ENCODE data around the gene SMARCC1.

The SMARCC1 gene

GRCh38 chr3:47554335-47554734 lies 227.4 kb downstream of the SMARCC1 start:
- Histone ChIP-seq H3K4me2 (ENCODE audit: low read length) (no peak overlapping the region), H3K79me2 (no peaks in the 10 kb centered on the region), H3K27me3 (ENCODE audit: control insufficient read depth, insufficient read depth, low read length) (no peaks in the 10 kb centered on the region), H3K4me1 (no peaks in the 10 kb centered on the region), H3K9ac (no peak overlapping the region), H2AFZ (no peak overlapping the region), H3K27ac (no peak overlapping the region), H3K36me3 (ENCODE audit: control insufficient read depth, insufficient read depth, low read length) (no peaks in the 10 kb centered on the region), H3K4me3 (ENCODE audit: low read depth, low read length) (no peak overlapping the region), H3K9me3 (ENCODE audit: control insufficient read depth, low read length) (no peaks in the 10 kb centered on the region)
- TF ChIP-seq, protein P1, sequence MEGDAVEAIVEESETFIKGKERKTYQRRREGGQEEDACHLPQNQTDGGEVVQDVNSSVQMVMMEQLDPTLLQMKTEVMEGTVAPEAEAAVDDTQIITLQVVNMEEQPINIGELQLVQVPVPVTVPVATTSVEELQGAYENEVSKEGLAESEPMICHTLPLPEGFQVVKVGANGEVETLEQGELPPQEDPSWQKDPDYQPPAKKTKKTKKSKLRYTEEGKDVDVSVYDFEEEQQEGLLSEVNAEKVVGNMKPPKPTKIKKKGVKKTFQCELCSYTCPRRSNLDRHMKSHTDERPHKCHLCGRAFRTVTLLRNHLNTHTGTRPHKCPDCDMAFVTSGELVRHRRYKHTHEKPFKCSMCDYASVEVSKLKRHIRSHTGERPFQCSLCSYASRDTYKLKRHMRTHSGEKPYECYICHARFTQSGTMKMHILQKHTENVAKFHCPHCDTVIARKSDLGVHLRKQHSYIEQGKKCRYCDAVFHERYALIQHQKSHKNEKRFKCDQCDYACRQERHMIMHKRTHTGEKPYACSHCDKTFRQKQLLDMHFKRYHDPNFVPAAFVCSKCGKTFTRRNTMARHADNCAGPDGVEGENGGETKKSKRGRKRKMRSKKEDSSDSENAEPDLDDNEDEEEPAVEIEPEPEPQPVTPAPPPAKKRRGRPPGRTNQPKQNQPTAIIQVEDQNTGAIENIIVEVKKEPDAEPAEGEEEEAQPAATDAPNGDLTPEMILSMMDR (IDR thresholded peaks at IDR 0.05): no peak

DNA sequence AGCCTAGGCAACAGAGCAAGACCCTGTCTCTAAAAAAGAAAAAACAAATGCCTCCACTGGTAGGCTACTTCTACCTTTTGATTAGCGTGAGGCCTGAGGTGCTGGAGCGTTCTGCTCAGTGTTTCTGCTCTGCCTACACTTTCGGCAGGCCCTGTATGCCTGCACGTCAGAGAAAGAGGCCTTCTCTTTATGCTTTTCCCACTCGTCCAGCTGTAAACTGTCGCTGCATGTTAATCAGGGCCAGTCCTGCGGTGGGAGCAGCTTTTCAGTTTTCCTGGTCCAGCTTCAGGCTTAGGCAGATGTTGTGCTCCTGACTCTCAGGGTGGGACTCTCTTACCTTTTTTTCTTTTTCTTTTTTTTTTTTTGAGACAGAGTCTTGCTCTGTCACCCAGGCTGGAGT lies 228.3 kb downstream of the SMARCC1 start:
- Histone ChIP-seq H3K9me3 (ENCODE audit: control insufficient read depth, low read length) (no peaks in the 10 kb centered on the region), H3K79me2 (no peaks in the 10 kb centered on the region), H3K4me1 (no peaks in the 10 kb centered on the region), H2AFZ (no peak overlapping the region), H3K4me3 (ENCODE audit: low read depth, low read length) (no peak overlapping the region), H3K9ac (no peak overlapping the region), H3K27me3 (ENCODE audit: control insufficient read depth, insufficient read depth, low read length) (no peaks in the 10 kb centered on the region), H3K36me3 (ENCODE audit: control insufficient read depth, insufficient read depth, low read length) (no peaks in the 10 kb centered on the region), H3K4me2 (ENCODE audit: low read length) (no peak overlapping the region), H3K27ac (no peak overlapping the region)
- TF ChIP-seq, protein P1 (IDR thresholded peaks at IDR 0.05): no peak

DNA sequence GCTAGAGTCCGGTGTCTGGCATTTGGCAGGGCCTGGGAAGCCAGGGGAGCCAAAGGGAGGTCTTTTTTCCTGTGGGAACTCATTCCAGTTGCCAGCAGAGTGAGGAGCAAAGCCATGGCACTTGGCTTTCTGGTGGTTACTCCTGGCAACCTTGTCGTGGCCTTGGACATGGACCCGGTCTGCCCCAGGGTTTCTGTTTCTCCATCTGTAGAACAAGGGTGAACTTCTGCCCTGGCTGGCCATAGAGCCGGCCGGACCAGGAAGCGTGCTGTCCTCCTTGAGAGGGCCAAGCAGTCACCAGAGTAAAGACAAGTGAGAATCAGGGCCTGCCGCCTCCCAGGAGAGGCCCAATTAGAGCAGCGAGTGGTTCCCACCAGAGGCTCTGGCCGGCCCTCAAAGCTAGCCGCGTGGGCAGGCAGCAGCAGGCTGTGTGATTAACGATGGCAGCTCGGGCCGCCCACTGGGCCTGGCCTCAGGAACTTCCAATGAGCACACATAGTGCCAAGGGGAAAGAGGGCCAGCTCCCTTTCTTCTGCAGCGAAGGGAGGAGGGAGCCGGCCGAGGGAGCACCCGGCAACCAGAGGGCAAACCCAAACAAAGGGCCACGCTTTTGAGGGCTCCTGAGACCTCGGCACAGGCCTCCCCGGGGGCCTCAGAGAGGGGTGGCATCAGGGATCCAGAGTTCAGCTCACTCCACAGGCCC lies 239.1 kb downstream of the SMARCC1 start:
- TF ChIP-seq, protein P1 (IDR thresholded peaks at IDR 0.05): no peak
- no peak overlapping the region for H3K27ac ChIP-seq
- no peaks in the 10 kb centered on the region for H3K27me3 ChIP-seq (ENCODE audit: control insufficient read depth, insufficient read depth, low read length)
- H3K9ac ChIP-seq: no peak overlapping the region
- H3K79me2 ChIP-seq: no peaks in the 10 kb centered on the region
- no peak overlapping the region for H3K4me2 ChIP-seq (ENCODE audit: low read length)
- no peaks in the 10 kb centered on the region for H3K9me3 ChIP-seq (ENCODE audit: control insufficient read depth, low read length)
- H3K4me1 ChIP-seq: no peaks in the 10 kb centered on the region
- no peaks in the 10 kb centered on the region for H3K36me3 ChIP-seq (ENCODE audit: control insufficient read depth, insufficient read depth, low read length)
- H3K4me3 ChIP-seq (ENCODE audit: low read depth, low read length): no peak overlapping the region
- no peak overlapping the region for H2AFZ ChIP-seq

GRCh38 chr3:47541583-47542108 lies 240.0 kb downstream of the SMARCC1 start:
- H3K4me1 ChIP-seq: no peaks in the 10 kb centered on the region
- no peak overlapping the region for H3K4me3 ChIP-seq (ENCODE audit: low read depth, low read length)
- H3K9me3 ChIP-seq (ENCODE audit: control insufficient read depth, low read length): no peaks in the 10 kb centered on the region
- H3K4me2 ChIP-seq (ENCODE audit: low read length): no peak overlapping the region
- TF ChIP-seq, protein P1 (IDR thresholded peaks at IDR 0.05): no peak
- no peak overlapping the region for H3K27ac ChIP-seq
- no peaks in the 10 kb centered on the region for H3K36me3 ChIP-seq (ENCODE audit: control insufficient read depth, insufficient read depth, low read length)
- H3K79me2 ChIP-seq: no peaks in the 10 kb centered on the region
- H3K27me3 ChIP-seq (ENCODE audit: control insufficient read depth, insufficient read depth, low read length): no peaks in the 10 kb centered on the region
- no peak overlapping the region for H2AFZ ChIP-seq
- no peak overlapping the region for H3K9ac ChIP-seq

GRCh38 chr3:47540281-47540680 lies 241.4 kb downstream of the SMARCC1 start:
- Histone ChIP-seq H3K4me3 (ENCODE audit: low read depth, low read length) (no peak overlapping the region), H3K36me3 (ENCODE audit: control insufficient read depth, insufficient read depth, low read length) (no peaks in the 10 kb centered on the region), H3K79me2 (no peaks in the 10 kb centered on the region), H3K4me2 (ENCODE audit: low read length) (no peak overlapping the region), H2AFZ (no peak overlapping the region), H3K4me1 (no peaks in the 10 kb centered on the region), H3K27me3 (ENCODE audit: control insufficient read depth, insufficient read depth, low read length) (no peaks in the 10 kb centered on the region), H3K27ac (no peak overlapping the region), H3K9me3 (ENCODE audit: control insufficient read depth, low read length) (no peaks in the 10 kb centered on the region), H3K9ac (no peak overlapping the region)
- TF ChIP-seq, protein P1 (IDR thresholded peaks at IDR 0.05): no peak

Data from parathyroid adenoma (tissue), 2 donors.